ENCODE measurements around the gene MPRIP. TPM values are rescaled to one million over a fixed set of nuclear protein-coding genes. Genes with fewer than 3 reads are reported as not detected.

MPRIP gene
- total and polyA plus RNA-seq, 2 of the 13 experiments (the other 11 are each of a cell fraction or from before 2014, with no cell fraction given) = 50.2 to 52.4 TPM

- peak; percentile 92; the same call in 1 of the 2 replicates for TF ChIP-seq ZNF280B (CRISPR knock-in tag; IDR thresholded peaks at IDR 0.05; ENCODE audit: borderline replicate concordance)
- 0 out of 2 replicates have a peak, but pooled peaks have one; percentile 14 for TF ChIP-seq FOSL2 (CRISPR knock-in tag; IDR thresholded peaks at IDR 0.05)
- TF ChIP-seq TFE3 (CRISPR knock-in tag; IDR thresholded peaks at IDR 0.05) = peak; percentile 89
- no peak for TF ChIP-seq SIN3B (IDR thresholded peaks at IDR 0.05; ENCODE audit: low read length)
- peak; percentile 88 for TF ChIP-seq SP5 (CRISPR knock-in tag; IDR thresholded peaks at IDR 0.05; ENCODE audit: borderline replicate concordance, low read depth)
- no peak for TF ChIP-seq PAF1 (CRISPR knock-in tag; IDR thresholded peaks at IDR 0.05)
- TF ChIP-seq NR2C2 (CRISPR knock-in tag; IDR thresholded peaks at IDR 0.05; ENCODE audit: borderline replicate concordance) = peak; percentile 80
- peak; percentile 99 for TF ChIP-seq NPAS2 (CRISPR knock-in tag; IDR thresholded peaks at IDR 0.05; ENCODE audit: borderline replicate concordance)
- peak; percentile 73; the same call in 1 of the 2 replicates for TF ChIP-seq ZNF598 (CRISPR knock-in tag; IDR thresholded peaks at IDR 0.05; ENCODE audit: borderline replicate concordance)
- peak; percentile 93; the same call in 1 of the 2 replicates for TF ChIP-seq ZNF772 (CRISPR knock-in tag; IDR thresholded peaks at IDR 0.05)
- TF ChIP-seq ZNF143 (CRISPR knock-in tag; IDR thresholded peaks at IDR 0.05) = peak; percentile 53
- peak; percentile 41; the same call in 1 of the 2 replicates for TF ChIP-seq ZNF562 (CRISPR knock-in tag; IDR thresholded peaks at IDR 0.05; ENCODE audit: borderline replicate concordance)
- no peak; the same call in 1 of the 2 replicates for TF ChIP-seq ZNF10 (CRISPR knock-in tag; IDR thresholded peaks at IDR 0.05; ENCODE audit: borderline replicate concordance, low read depth)
- TF ChIP-seq NFAT5 (CRISPR knock-in tag; IDR thresholded peaks at IDR 0.05) = peak; percentile 20; the same call in 1 of the 2 replicates
- TF ChIP-seq KDM3A (CRISPR knock-in tag; IDR thresholded peaks at IDR 0.05; ENCODE audit: low read depth) = peak; percentile 75; the same call in 1 of the 2 replicates
- TF ChIP-seq USF2 (IDR thresholded peaks at IDR 0.05; ENCODE audit: low read depth, low read length) = peak; percentile 93
- TF ChIP-seq USF2 (CRISPR knock-in tag; IDR thresholded peaks at IDR 0.05; ENCODE audit: borderline replicate concordance) = peak; percentile 72
- peak; percentile 34; the same call in 1 of the 2 replicates for TF ChIP-seq ZBTB7B (CRISPR knock-in tag; IDR thresholded peaks at IDR 0.05)
These were observed 164.1 kb downstream of the MPRIP start, which contains the start of gene PLD6 (continued) for GRCh38 chr17:17206124-17206912.
